Right cardiac atrium (tissue), 5 donors: ENCODE data around the gene NAALAD2. TPM values are rescaled to one million over a fixed set of nuclear protein-coding genes. Genes with fewer than 3 reads are reported as not detected.
"Not testable (repeated sequence)": the region's sequence is repeated elsewhere in the genome, so short reads cannot be mapped to it uniquely, and the experiment has no call there.

ENCODE experiments used
- ATAC-seq, 2 donors: fragments of 200-7000 bp; cut with Tn5 transposase; one replicate each; pipeline versions ENCODE4 v1.8.0 to v1.9.1; 2020; ENCODE audit warnings: moderate library complexity in 2 of 2, mild to moderate bottlenecking in 1 of 2
- DNase-seq, 3 donors: peaks; one replicate each; pipeline ENCODE4 v3.0.0-alpha.2; 2020
- H3K27ac ChIP-seq: one replicate; pipeline ENCODE4 v1.5.1; 2013; ENCODE audit warnings: mild to moderate bottlenecking, low read length, control low read depth, moderate library complexity
- H3K27me3 ChIP-seq: one replicate; pipeline ENCODE4 v1.6.1; 2013; ENCODE audit not compliant: control insufficient read depth, insufficient read depth
- H3K4me1 ChIP-seq: one replicate; pipeline ENCODE4 v1.6.1; 2013; ENCODE audit warnings: low read length; ENCODE audit not compliant: control insufficient read depth, insufficient read depth
- H3K4me3 ChIP-seq: one replicate; pipeline ENCODE4 v1.5.1; 2013; ENCODE audit warnings: low read length, control low read depth
- H3K9me3 ChIP-seq: one replicate; pipeline ENCODE4 v1.6.1; 2013; ENCODE audit warnings: low read length; ENCODE audit not compliant: control insufficient read depth
- WGBS: extraction: QIAGEN DNeasy Blood & Tissue Kit; methylation state at CpG from one replicate; pipeline ENCODE4 v1.1.7; 2013; 5-methylcytosine and 5-hydroxymethylcytosine counted together
- intact Hi-C, 4 donors: fragments of 100-400 bp; cut with DNase I; formaldehyde crosslinking; loops; one replicate each; pipeline versions ENCODE4 v1.11.0 to v1.14.0; 2022 to 2023
- long read RNA-seq, 4 donors: library from polyadenylated mRNA; unstranded; transcript quantifications; one replicate each; pipeline ENCODE4 v2.0.0, GENCODE V29; 2020 to 2021
- polyA plus RNA-seq: library from polyadenylated mRNA; stranded (reverse); fragments of 200-250 nt; gene quantifications from one replicate; pipeline ENCODE4 v1.2.3, GENCODE V29; 2013
- total RNA-seq, 4 donors: library from RNA; stranded (reverse); fragmentation: NEBNext Ultra II Directional; extraction: Animal tissue kit (Norgen Biotek cat#: 25700); gene quantifications; one replicate each; pipeline ENCODE4 v1.2.1, GENCODE V29; 2021
- donor health status: healthy with polysubstance abuse.
- donor health status: DM: no; HTN: yes; CAD: no.
- donor health status: DM: no; HTN: no; CAD: no.
- donor health status: DM: no; HTN: yes; CAD: no; lungs with severe emphysema.
- donor health status: DM: yes; HTN: yes; CAD: no.

NAALAD2 gene
- 1 to 10 TPM; 1.0 to 2.3 (median 1.7) TPM for total RNA-seq
- 2.0 TPM for polyA plus RNA-seq
- long read RNA-seq, donor 1, partial matches to known transcripts: 0 of 1 reads
- long read RNA-seq, donor 1, other reads (novel, unspliced or antisense): 1 of 1 reads
- long read RNA-seq, donor 2, partial matches to known transcripts: 0 of 2 reads
- long read RNA-seq, donor 2, other reads (novel, unspliced or antisense): 2 of 2 reads
- long read RNA-seq, donor 3, partial matches to known transcripts: 1 of 2 reads
- long read RNA-seq, donor 3, other reads (novel, unspliced or antisense): 0 of 2 reads
- long read RNA-seq, donor 4: 0 reads

DNA sequence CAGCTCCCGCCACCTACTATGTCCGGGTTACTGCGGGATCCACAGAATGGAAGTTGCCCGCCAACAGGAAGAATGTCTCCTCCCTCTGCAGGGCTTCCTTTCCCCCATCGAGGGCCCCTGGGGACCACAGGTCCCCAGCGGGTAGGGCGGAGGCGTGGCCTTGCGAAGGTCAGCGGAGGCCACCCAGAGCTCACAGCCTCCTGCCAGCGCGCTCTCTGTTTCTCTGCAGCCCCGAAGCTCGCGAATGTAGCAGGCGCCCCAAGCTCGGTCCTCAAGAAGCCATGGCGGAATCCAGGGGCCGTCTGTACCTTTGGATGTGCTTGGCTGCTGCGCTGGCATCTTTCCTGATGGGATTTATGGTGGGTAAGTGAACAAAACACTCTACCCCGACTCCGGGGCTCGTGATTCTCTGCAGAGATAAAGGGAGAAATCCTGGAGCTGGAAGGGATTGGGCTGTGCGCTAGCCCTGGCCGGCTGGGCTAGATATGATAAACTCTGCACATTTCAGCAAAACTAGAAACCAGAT is at the start of gene NAALAD2:
Gene NAALAD2, plus strand, starts transcription at position 186 of the 526 bp plus-strand sequence. Its CDS starts 96 bp downstream, at position 282.
- DNase-seq (peak; percentile 63 to 86 (median 78)), ATAC-seq (peak; percentile 94 to 95)
- Histone ChIP-seq H3K4me1 (no peaks in the 10 kb centered on the region), H3K27ac (peak within 1 kb of the TSS; percentile 13), H3K27me3 (no peaks in the 10 kb centered on the region), H3K9me3 (no peaks in the 10 kb centered on the region), H3K4me3 (peak within 1 kb of the TSS; percentile 99)
- 2% methylated on average over 25 of the region's 25 CpGs for WGBS
- intact Hi-C loops: no loop called here

DNA sequence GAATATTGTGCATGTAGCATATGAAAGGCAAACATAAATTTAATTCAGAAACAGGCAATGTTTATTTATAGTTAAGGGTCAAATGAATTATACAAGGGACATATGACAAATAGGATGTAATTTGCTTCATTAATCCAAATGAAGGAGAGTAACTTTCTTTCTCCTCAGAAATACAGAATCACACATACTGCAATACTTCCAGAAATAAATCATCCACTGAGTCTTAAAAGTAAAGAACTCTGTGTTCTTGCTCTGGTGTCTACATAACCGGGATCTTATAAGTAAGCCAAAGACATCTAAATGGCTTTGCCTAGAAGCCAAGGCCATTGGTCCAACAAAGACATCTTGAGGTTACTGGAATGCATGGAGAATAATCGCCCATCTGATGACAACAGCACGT is 48.8 kb upstream of the NAALAD2 start, which contains the start of gene UBTFL1:
Gene UBTFL1, plus strand, starts transcription at position 301 of the 400 bp plus-strand sequence. Its CDS starts 0 bp downstream, at position 301.
- H3K4me3 ChIP-seq, H3K4me1 ChIP-seq, intact Hi-C loops, H3K9me3 ChIP-seq, H3K27ac ChIP-seq, ATAC-seq, DNase-seq, H3K27me3 ChIP-seq: not testable (repeated sequence)
- WGBS: 40% methylated on average over 2 of the region's 3 CpGs

- H3K4me3 ChIP-seq, H3K27me3 ChIP-seq, intact Hi-C loops, H3K9me3 ChIP-seq, DNase-seq, H3K27ac ChIP-seq, H3K4me1 ChIP-seq, ATAC-seq: not testable (repeated sequence)
- 36% methylated on average over 1 of the region's 2 CpGs for WGBS
These were observed 45.7 kb upstream of the NAALAD2 start for GRCh38 chr11:90088731-90089130.

- H3K4me3 ChIP-seq, H3K4me1 ChIP-seq, H3K9me3 ChIP-seq, DNase-seq, H3K27ac ChIP-seq, ATAC-seq, intact Hi-C loops, H3K27me3 ChIP-seq: not testable (repeated sequence)
- WGBS: 85% methylated on average over 23 of the region's 28 CpGs
These were observed 39.1 kb upstream of the NAALAD2 start for GRCh38 chr11:90095230-90095924.

DNA sequence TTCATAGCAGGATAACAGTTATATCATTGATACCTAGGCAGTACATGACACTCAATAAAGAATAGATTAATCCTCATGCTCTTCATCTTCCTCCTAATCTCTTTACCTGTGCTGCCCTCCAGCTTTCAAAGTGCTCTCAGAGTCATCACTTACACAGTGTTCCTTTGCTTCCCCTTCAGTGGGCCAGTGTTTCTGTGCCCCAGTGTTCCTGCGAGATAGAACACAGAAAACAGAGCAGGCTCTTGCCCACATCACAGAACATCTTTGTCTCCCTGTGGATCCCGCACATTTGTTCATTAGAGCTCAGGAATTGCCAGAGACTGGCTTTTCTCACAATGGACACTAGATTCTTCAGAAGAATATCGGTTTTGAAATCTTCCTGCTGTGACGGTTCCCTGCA is 36.2 kb upstream of the NAALAD2 start:
- H3K4me3 ChIP-seq, H3K4me1 ChIP-seq, ATAC-seq, H3K27me3 ChIP-seq, intact Hi-C loops, H3K9me3 ChIP-seq, DNase-seq, H3K27ac ChIP-seq: not testable (repeated sequence)
- 75% methylated on average over 4 of the region's 4 CpGs for WGBS

GRCh38 chr11:90100431-90100830 is 34.0 kb upstream of the NAALAD2 start:
- intact Hi-C loops: no loop called here
- 85% methylated on average over 3 of the region's 3 CpGs for WGBS
- Histone ChIP-seq H3K9me3 (no peaks in the 10 kb centered on the region), H3K27me3 (no peaks in the 10 kb centered on the region), H3K4me1 (no peaks in the 10 kb centered on the region), H3K27ac (no peak overlapping the region), H3K4me3 (no peak overlapping the region)
- no peak for ATAC-seq
- DNase-seq: no peak

- DNase-seq (no peak), ATAC-seq (no peak)
- 7% methylated on average over 2 of the region's 2 CpGs for WGBS
- Histone ChIP-seq H3K4me3 (no peak overlapping the region), H3K27ac (no peak overlapping the region), H3K27me3 (no peaks in the 10 kb centered on the region), H3K9me3 (no peaks in the 10 kb centered on the region), H3K4me1 (no peaks in the 10 kb centered on the region)
- intact Hi-C loops: no loop called here
These were observed 20.9 kb upstream of the NAALAD2 start for GRCh38 chr11:90113541-90113940.

GRCh38 chr11:90120191-90120590 is 14.3 kb upstream of the NAALAD2 start:
- H3K4me3 ChIP-seq: no peak overlapping the region
- no peak for DNase-seq
- H3K9me3 ChIP-seq: no peaks in the 10 kb centered on the region
- intact Hi-C loops: no loop called here
- 94% methylated on average over 4 of the region's 4 CpGs for WGBS
- H3K27me3 ChIP-seq: no peaks in the 10 kb centered on the region
- no peak overlapping the region for H3K27ac ChIP-seq
- no peak for ATAC-seq
- H3K4me1 ChIP-seq: no peaks in the 10 kb centered on the region

DNA sequence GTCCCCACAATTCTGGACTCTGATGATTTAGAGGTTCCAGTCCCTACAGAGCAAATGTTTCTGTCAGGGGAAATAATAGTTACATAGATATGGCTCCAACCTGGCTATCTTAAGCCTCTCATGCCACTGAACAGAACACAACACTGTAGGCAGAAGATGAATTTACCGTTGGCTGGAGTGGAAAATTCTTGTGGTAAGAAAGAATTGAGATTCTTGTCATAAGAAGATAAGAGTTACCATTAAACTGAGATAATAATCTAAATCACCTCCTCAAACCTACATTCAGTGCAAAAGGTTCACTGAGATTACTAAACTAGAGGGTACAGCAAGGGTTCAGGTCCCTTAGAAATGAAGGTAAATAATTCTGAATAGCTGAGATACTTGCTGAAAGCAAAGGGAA is 10.1 kb upstream of the NAALAD2 start:
- intact Hi-C loops: no loop called here
- Histone ChIP-seq H3K27me3 (no peaks in the 10 kb centered on the region), H3K4me3 (no peak overlapping the region), H3K4me1 (no peaks in the 10 kb centered on the region), H3K9me3 (no peaks in the 10 kb centered on the region), H3K27ac (no peak overlapping the region)
- 47% methylated on average over 1 of the region's 1 CpG for WGBS
- no peak for ATAC-seq
- DNase-seq: no peak

- Histone ChIP-seq H3K4me3 (no peak overlapping the region), H3K27me3 (no peaks in the 10 kb centered on the region), H3K4me1 (no peaks in the 10 kb centered on the region), H3K9me3 (no peaks in the 10 kb centered on the region), H3K27ac (no peak overlapping the region)
- DNase-seq (no peak), ATAC-seq (no peak)
- intact Hi-C loops: no loop called here
- WGBS: 83% methylated on average over 3 of the region's 3 CpGs
These were observed 9.5 kb upstream of the NAALAD2 start for GRCh38 chr11:90124946-90125345.
